GM12872 (cell line): ENCODE results near the gene ARHGEF12.

Experiments
- TF ChIP-seq, protein P1 (sequence below): IDR thresholded peaks from 3 replicates; pipeline ENCODE4 v1.5.1; 2011; ENCODE audit warnings: low read depth, mild to moderate bottlenecking, low read length, moderate library complexity; ENCODE audit not compliant: insufficient read depth

ARHGEF12 gene

GRCh38 chr11:120335908-120336640 lies at the start of gene ARHGEF12:
ARHGEF12 (plus strand) TSS chr11:120336413; CDS start chr11:120337244, 831 bp downstream.
- TF ChIP-seq, protein P1, sequence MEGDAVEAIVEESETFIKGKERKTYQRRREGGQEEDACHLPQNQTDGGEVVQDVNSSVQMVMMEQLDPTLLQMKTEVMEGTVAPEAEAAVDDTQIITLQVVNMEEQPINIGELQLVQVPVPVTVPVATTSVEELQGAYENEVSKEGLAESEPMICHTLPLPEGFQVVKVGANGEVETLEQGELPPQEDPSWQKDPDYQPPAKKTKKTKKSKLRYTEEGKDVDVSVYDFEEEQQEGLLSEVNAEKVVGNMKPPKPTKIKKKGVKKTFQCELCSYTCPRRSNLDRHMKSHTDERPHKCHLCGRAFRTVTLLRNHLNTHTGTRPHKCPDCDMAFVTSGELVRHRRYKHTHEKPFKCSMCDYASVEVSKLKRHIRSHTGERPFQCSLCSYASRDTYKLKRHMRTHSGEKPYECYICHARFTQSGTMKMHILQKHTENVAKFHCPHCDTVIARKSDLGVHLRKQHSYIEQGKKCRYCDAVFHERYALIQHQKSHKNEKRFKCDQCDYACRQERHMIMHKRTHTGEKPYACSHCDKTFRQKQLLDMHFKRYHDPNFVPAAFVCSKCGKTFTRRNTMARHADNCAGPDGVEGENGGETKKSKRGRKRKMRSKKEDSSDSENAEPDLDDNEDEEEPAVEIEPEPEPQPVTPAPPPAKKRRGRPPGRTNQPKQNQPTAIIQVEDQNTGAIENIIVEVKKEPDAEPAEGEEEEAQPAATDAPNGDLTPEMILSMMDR: peak; percentile 48

DNA sequence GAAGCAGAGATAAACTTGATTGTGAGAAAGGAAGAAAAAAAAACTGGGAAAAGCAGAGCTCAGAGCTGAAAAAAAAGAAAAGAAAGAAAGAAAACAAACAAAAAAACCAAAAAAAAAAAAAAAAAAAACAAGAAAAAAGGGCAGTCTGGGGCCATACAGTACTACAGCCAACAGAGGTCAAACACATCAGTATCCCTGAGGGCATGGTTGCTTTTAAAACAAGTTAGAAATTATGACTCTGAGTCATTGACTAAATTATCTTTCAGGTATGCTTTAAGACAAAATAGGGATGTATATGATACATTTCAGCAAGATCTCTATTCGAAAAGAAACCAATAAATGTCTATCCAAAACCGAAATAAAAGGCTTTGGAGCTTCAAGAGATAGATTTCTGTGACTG lies 48.2 kb upstream of the ARHGEF12 start:
- TF ChIP-seq, protein P1: no peak

DNA sequence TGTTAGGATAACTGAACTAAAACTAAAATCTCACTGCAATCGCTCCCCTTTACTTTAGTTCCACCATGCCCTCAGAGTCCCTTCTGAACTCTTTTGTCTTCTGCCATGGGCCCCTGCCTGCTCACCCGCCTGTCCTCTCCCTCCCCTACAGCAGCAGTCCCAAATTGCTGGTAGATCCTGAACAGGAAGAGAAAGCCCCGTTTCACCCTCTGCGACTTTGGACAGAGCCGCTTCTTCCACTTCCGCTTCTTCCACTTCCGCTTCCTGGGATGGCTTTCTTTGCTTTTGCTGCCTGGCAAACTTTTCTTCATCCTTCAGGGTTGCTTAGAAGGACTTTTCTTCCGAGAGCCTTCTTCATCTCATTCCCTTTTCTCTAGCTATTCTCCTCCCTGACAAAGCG lies 46.8 kb upstream of the ARHGEF12 start:
- TF ChIP-seq, protein P1: no peak

DNA sequence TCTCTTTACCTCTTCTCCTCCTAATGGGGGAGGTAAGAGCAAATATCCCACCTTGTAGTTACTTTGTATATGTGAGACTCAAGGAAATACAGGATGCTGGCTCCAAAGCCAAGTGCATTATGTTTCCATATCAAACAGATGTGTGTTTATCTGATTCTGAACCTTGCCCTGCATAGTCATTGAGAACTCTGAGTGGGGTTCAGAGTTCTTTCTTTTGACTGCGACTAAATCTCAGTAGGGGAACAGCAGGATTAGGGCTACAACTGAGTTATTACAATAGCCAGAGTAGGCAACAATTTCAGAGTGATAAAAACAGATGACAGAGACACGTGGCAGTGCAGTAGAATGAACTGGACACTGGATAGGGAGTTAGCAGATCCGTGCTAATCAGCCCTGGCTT lies 45.3 kb upstream of the ARHGEF12 start:
- TF ChIP-seq, protein P1: no peak

GRCh38 chr11:120293038-120293800 lies 43.0 kb upstream of the ARHGEF12 start:
- TF ChIP-seq, protein P1: no peak

- TF ChIP-seq, protein P1: no peak
Measured at GRCh38 chr11:120294096-120294495, 42.1 kb upstream of the ARHGEF12 start.

- TF ChIP-seq, protein P1: no peak
Measured at GRCh38 chr11:120295099-120295498, 41.1 kb upstream of the ARHGEF12 start.
